Measurements from ENCODE around the gene PARP16. TPM values are rescaled to one million over a fixed set of nuclear protein-coding genes. Genes with fewer than 3 reads are reported as not detected.

PARP16 gene
- total and polyA plus RNA-seq, 3 donors from 2014 or later: 12.3 to 30.9 (median 24.3) TPM

GRCh38 chr15:65333856-65334255 lies 47.2 kb upstream of the PARP16 start:
- Histone ChIP-seq H3K4me1 (peaks cover 3% of the 10 kb centered on the region), H3K4me3 (no peak overlapping the region), H3K27ac (no peak overlapping the region), H3K36me3 (ENCODE audit: low read depth, missing control alignments) (no peaks in the 10 kb centered on the region), H3K9me3 (no peaks in the 10 kb centered on the region), H3K27me3 (no peaks in the 10 kb centered on the region)
- 43 to 68% methylated on average over 2 to 5 of the region's 5 CpGs for WGBS, 2 donors
- TF ChIP-seq CTCF (IDR thresholded peaks at IDR 0.05) (no peak), POLR2A (IDR thresholded peaks at IDR 0.05) (no peak)
- no peak for DNase-seq
- intact Hi-C loops (cut with DNase I; ENCODE audit: low total_unique reads): loop anchor here (10.0 kb wide), 1 partner anchor 861 kb away; no protein-coding TSS in a partner anchor

- no peak for DNase-seq
- H3K27ac ChIP-seq: no peak overlapping the region
- TF ChIP-seq CTCF (IDR thresholded peaks at IDR 0.05): no peak
- no peaks in the 10 kb centered on the region for H3K36me3 ChIP-seq (ENCODE audit: low read depth, missing control alignments)
- H3K9me3 ChIP-seq: no peaks in the 10 kb centered on the region
- intact Hi-C loops (cut with DNase I; ENCODE audit: low total_unique reads): loop anchor here (10.0 kb wide), 1 partner anchor 862 kb away; no protein-coding TSS in a partner anchor
- H3K4me1 ChIP-seq: peaks cover 3% of the 10 kb centered on the region
- H3K4me3 ChIP-seq: no peak overlapping the region
- H3K27me3 ChIP-seq: no peaks in the 10 kb centered on the region
- WGBS, 2 donors: 87 to 88% methylated on average over 14 to 16 of the region's 16 CpGs
Observed at GRCh38 chr15:65333148-65333820, 46.6 kb upstream of the PARP16 start.

- 90 to 91% methylated on average over 24 to 31 of the region's 31 CpGs for WGBS, 2 donors
- no peak for TF ChIP-seq CTCF (IDR thresholded peaks at IDR 0.05)
- TF ChIP-seq POLR2A (IDR thresholded peaks at IDR 0.05): no peak
- Histone ChIP-seq H3K36me3 (ENCODE audit: low read depth, missing control alignments) (no peaks in the 10 kb centered on the region), H3K27ac (no peak overlapping the region), H3K9me3 (no peaks in the 10 kb centered on the region), H3K4me3 (no peak overlapping the region), H3K27me3 (no peaks in the 10 kb centered on the region), H3K4me1 (peaks cover 3% of the 10 kb centered on the region)
- intact Hi-C loops (cut with DNase I; ENCODE audit: low total_unique reads): loop anchor here (10.0 kb wide), 1 partner anchor 862 kb away; no protein-coding TSS in a partner anchor
- no peak for DNase-seq
Observed at GRCh38 chr15:65332391-65333147, 45.9 kb upstream of the PARP16 start.

GRCh38 chr15:65331811-65332210 lies 45.1 kb upstream of the PARP16 start:
- WGBS, 2 donors: 92 to 97% methylated on average over 6 of the region's 7 CpGs
- Histone ChIP-seq H3K4me1 (peaks cover 3% of the 10 kb centered on the region), H3K27me3 (no peaks in the 10 kb centered on the region), H3K36me3 (ENCODE audit: low read depth, missing control alignments) (no peaks in the 10 kb centered on the region), H3K27ac (no peak overlapping the region), H3K9me3 (no peaks in the 10 kb centered on the region), H3K4me3 (no peak overlapping the region)
- TF ChIP-seq CTCF (IDR thresholded peaks at IDR 0.05): no peak
- no peak for TF ChIP-seq POLR2A (IDR thresholded peaks at IDR 0.05)
- no peak for DNase-seq
- intact Hi-C loops (cut with DNase I; ENCODE audit: low total_unique reads): loop anchor here (10.0 kb wide), 1 partner anchor 863 kb away; no protein-coding TSS in a partner anchor

Data from testis (tissue), 3 donors.